SU-DHL-6 (cell line): ENCODE measurements around the gene MAPKAPK3.
A peak's percentile ranks its signal among the peaks of the same experiment; 100 is the strongest.

Experiments
- H2AFZ ChIP-seq: fragments of 200-600 bp; sonication (generic); 2 replicates; pipeline ENCODE4 v1.6.1; 2014; ENCODE audit warnings: low read depth, mild to moderate bottlenecking, moderate library complexity, mixed read lengths, antibody characterized with exemption, low read length; ENCODE audit not compliant: severe bottlenecking
- H3F3A ChIP-seq: fragments of 200-600 bp; shearing (Covaris generic); 2 replicates; pipeline ENCODE4 v1.6.0; 2016; ENCODE audit warnings: antibody characterized with exemption, mild to moderate bottlenecking; ENCODE audit not compliant: insufficient read depth
- H3K27ac ChIP-seq: fragments of 200-600 bp; sonication (generic); 2 replicates; pipeline ENCODE4 v1.5.1; 2016; ENCODE audit warnings: low read depth, mild to moderate bottlenecking, low read length, moderate library complexity, mixed read lengths
- H3K27me3 ChIP-seq: fragments of 200-600 bp; sonication (generic), shearing (Covaris generic); 2 replicates; pipeline ENCODE4 v1.6.0; 2014; ENCODE audit warnings: mild to moderate bottlenecking, low read length
- H3K36me3 ChIP-seq: fragments of 200-600 bp; sonication (generic); 2 replicates; pipeline ENCODE4 v1.6.1; 2014; ENCODE audit warnings: mild to moderate bottlenecking, low read length, mixed read lengths
- H3K4me2 ChIP-seq: fragments of 300-600, 200-600 bp; shearing (Covaris generic), sonication (generic); 2 replicates; pipeline ENCODE4 v1.6.0; 2014; ENCODE audit warnings: low read length, low read depth, mild to moderate bottlenecking; ENCODE audit not compliant: poor library complexity, severe bottlenecking
- H3K4me3 ChIP-seq: fragments of 200-600 bp; sonication (generic); 2 replicates; pipeline ENCODE4 v1.5.1; 2014; ENCODE audit warnings: antibody characterized with exemption, low read length, mild to moderate bottlenecking, mixed read lengths; ENCODE audit not compliant: insufficient read depth, poor library complexity, severe bottlenecking
- H3K79me2 ChIP-seq: fragments of 200-600 bp; sonication (generic); 2 replicates; pipeline ENCODE4 v1.6.1; 2014; ENCODE audit warnings: mild to moderate bottlenecking, low read length, moderate library complexity; ENCODE audit not compliant: insufficient read depth
- H3K9ac ChIP-seq: fragments of 200-600 bp; sonication (generic); 2 replicates; pipeline ENCODE4 v1.7.0; 2014; ENCODE audit warnings: mild to moderate bottlenecking, low read length
- H3K9me2 ChIP-seq: fragments of 200-600 bp; sonication (generic); replicated peaks from 2 replicates; pipeline ENCODE4 v1.6.1; 2014; ENCODE audit warnings: low read length; ENCODE audit not compliant: insufficient read depth
- H3K9me3 ChIP-seq: fragments of 200-600 bp; sonication (generic); 2 replicates; pipeline ENCODE4 v1.6.1; 2014; ENCODE audit warnings: low read length, mixed read lengths; ENCODE audit not compliant: insufficient read depth
- H4K20me1 ChIP-seq: fragments of 200-600 bp; sonication (generic); 2 replicates; pipeline ENCODE4 v1.6.1; 2014; ENCODE audit warnings: low read depth, mild to moderate bottlenecking, antibody characterized with exemption, low read length, moderate library complexity, mixed read lengths
- EZH2phosphoT487 ChIP-seq: fragments of 200-600 bp; sonication (generic), shearing (Covaris generic); conservative IDR thresholded peaks from 2 replicates; pipeline ENCODE4 v1.6.1; 2018; ENCODE audit warnings: mild to moderate bottlenecking, antibody characterized with exemption, low read length, moderate library complexity, mixed read lengths
- TF ChIP-seq, protein P1 (sequence below): fragments of 200-600 bp; sonication (generic); IDR thresholded peaks from one replicate; pipeline ENCODE4 v1.5.1; 2017; ENCODE audit warnings: antibody characterized with exemption, mild to moderate bottlenecking, low read length, moderate library complexity; ENCODE audit not compliant: insufficient read depth, poor library complexity, severe bottlenecking

Gene MAPKAPK3

DNA sequence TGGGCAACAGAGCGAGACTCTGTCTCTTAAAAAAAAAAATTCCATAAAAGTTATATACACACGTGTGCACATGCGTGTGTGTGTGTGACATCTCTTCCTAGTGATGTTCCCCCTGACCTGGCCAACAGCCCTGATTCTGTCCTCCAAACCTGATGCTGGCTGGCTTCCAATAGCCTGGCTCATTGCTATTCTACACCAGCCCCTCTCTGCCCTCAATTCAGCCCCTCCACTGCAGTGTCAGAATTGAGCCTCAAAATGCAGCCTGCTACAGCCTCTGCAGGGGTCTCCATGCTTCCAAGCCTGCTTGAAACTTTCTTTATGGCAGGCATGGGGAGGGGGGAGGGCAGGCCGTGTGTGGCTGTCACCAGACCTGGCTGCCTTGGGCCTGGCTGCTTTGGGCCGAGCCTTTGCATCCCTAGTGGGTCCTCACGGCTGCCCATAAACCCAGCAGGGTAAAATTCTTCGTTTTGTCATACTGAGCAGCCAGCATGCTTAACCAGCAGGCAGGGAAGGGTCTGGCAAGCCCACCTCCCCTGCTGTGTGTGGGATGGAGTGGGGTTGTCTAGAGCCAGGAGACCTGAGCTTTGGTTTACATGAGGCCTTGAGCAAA, 35.1 kb downstream of the MAPKAPK3 start:
- no peak for TF ChIP-seq EZH2phosphoT487
- TF ChIP-seq, protein P1, sequence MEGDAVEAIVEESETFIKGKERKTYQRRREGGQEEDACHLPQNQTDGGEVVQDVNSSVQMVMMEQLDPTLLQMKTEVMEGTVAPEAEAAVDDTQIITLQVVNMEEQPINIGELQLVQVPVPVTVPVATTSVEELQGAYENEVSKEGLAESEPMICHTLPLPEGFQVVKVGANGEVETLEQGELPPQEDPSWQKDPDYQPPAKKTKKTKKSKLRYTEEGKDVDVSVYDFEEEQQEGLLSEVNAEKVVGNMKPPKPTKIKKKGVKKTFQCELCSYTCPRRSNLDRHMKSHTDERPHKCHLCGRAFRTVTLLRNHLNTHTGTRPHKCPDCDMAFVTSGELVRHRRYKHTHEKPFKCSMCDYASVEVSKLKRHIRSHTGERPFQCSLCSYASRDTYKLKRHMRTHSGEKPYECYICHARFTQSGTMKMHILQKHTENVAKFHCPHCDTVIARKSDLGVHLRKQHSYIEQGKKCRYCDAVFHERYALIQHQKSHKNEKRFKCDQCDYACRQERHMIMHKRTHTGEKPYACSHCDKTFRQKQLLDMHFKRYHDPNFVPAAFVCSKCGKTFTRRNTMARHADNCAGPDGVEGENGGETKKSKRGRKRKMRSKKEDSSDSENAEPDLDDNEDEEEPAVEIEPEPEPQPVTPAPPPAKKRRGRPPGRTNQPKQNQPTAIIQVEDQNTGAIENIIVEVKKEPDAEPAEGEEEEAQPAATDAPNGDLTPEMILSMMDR, result no peak
- Histone ChIP-seq H3K4me2 (no peak overlapping the region), H3K36me3 (no peaks in the 10 kb centered on the region), H3K9me3 (no peaks in the 10 kb centered on the region), H3K27me3 (no peaks in the 10 kb centered on the region), H3K27ac (no peak overlapping the region), H3K9me2 (no peaks in the 10 kb centered on the region), H4K20me1 (no peaks in the 10 kb centered on the region), H3F3A (no peaks in the 10 kb centered on the region), H3K9ac (no peak overlapping the region), H2AFZ (no peak overlapping the region), H3K4me3 (no peak overlapping the region), H3K79me2 (no peaks in the 10 kb centered on the region)

DNA sequence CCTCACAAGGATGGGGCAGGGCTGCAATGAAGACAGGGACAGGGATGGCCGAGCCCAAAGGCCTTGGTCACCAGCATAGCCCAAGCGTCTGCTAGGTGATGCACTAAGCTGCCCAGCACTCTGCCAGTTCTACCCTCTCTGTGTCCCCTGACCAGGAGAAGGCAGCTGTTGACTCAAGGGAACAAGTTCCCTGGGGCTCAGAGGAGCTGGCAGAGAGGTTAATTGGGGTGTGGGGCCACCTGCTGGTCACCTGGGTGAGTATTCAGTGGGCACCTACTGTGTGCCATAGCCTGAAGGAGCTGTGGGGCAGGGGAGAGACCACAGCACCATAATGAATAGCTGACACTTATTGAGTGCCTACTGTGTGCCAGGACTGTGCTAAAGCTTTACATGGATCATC, 35.8 kb downstream of the MAPKAPK3 start:
- Histone ChIP-seq H3K27me3 (no peaks in the 10 kb centered on the region), H3K9ac (no peak overlapping the region), H3F3A (no peaks in the 10 kb centered on the region), H3K4me3 (no peak overlapping the region), H3K4me2 (no peak overlapping the region), H3K27ac (no peak overlapping the region), H4K20me1 (no peaks in the 10 kb centered on the region), H2AFZ (no peak overlapping the region), H3K9me2 (no peaks in the 10 kb centered on the region), H3K36me3 (no peaks in the 10 kb centered on the region), H3K9me3 (no peaks in the 10 kb centered on the region), H3K79me2 (no peaks in the 10 kb centered on the region)
- TF ChIP-seq, protein P1, result peak; percentile 40
- no peak for TF ChIP-seq EZH2phosphoT487

DNA sequence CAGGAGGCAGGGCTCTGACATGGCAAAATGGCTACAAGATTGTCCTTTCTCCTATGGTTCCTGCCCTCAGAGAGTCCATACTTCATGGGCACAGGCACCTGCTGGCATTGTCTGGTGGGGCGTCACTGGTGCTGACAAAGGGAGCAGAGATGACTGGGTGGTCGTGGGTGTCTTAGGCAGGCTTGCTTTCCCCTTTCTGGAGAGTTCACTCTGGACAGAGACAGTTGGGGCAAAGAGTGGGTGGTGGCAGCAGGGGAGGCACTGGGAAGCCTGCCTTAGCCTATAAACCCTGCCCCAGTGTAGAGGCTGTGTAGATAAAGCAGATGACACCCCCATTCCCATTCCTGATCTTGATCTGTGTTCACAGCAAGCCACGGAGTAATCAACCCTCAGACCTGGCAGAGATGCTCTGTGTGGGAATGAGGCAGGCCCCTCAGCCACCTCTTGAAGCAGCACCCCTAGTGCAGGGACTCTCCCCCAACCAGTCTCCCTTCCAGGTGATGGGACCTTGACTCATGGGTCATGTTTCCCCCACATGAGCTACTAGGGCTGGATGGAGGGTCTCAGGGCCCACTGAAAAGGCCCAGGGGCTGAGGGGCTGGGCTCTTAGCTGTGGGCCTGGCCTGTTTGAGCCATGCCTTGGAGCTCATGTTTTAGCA, 37.1 kb downstream of the MAPKAPK3 start:
- no peak for TF ChIP-seq EZH2phosphoT487
- TF ChIP-seq, protein P1, result no peak
- H3K27me3 ChIP-seq, result no peaks in the 10 kb centered on the region
- no peak overlapping the region for H3K4me2 ChIP-seq
- H3K9ac ChIP-seq, result no peak overlapping the region
- no peaks in the 10 kb centered on the region for H4K20me1 ChIP-seq
- no peak overlapping the region for H3K4me3 ChIP-seq
- H2AFZ ChIP-seq, result no peak overlapping the region
- H3K36me3 ChIP-seq, result no peaks in the 10 kb centered on the region
- no peaks in the 10 kb centered on the region for H3F3A ChIP-seq
- no peaks in the 10 kb centered on the region for H3K9me3 ChIP-seq
- no peaks in the 10 kb centered on the region for H3K79me2 ChIP-seq
- no peak overlapping the region for H3K27ac ChIP-seq
- no peaks in the 10 kb centered on the region for H3K9me2 ChIP-seq
